MG63 (cell line): Measurements from ENCODE around the gene DEPDC1. TPM values are rescaled to one million over a fixed set of nuclear protein-coding genes. Genes with fewer than 3 reads are reported as not detected.
A peak's percentile ranks its signal among the peaks of the same experiment; 100 is the strongest.

ENCODE experiments used
- DNase-seq: peaks from one replicate; pipeline ENCODE4 v3.0.0-alpha.2; 2020
- H3K27me3 ChIP-seq: fragments of 250-450 bp; sonication (Bioruptor Pico); 2 replicates; pipeline ENCODE4 v1.5.1; 2020; ENCODE audit warnings: mild to moderate bottlenecking, moderate library complexity
- H3K36me3 ChIP-seq: fragments of 250-450 bp; sonication (Bioruptor Pico); 2 replicates; pipeline ENCODE4 v1.5.1; 2020; ENCODE audit warnings: mild to moderate bottlenecking, moderate library complexity
- H3K4me3 ChIP-seq: fragments of 250-450 bp; sonication (Bioruptor Pico); 2 replicates; pipeline ENCODE4 v1.5.1; 2020; ENCODE audit warnings: mild to moderate bottlenecking, moderate library complexity
- H3K9me3 ChIP-seq: fragments of 250-450 bp; sonication (Bioruptor Pico); 2 replicates; pipeline ENCODE4 v1.5.1; 2020; ENCODE audit warnings: mild to moderate bottlenecking, moderate library complexity
- total RNA-seq: library from RNA; depleted of rRNA; stranded (reverse); fragments of >200 nt; shearing (Covaris generic); gene quantifications from 2 replicates; pipeline ENCODE4 v1.2.3, GENCODE V29; 2014; ENCODE audit warnings: low replicate concordance; rRNA removed

Gene DEPDC1
- total RNA-seq, 1 experiment from 2014 or later, result 36.5 TPM

- Histone ChIP-seq H3K4me3 (no peak overlapping the region), H3K36me3 (no peaks in the 10 kb centered on the region), H3K27me3 (no peaks in the 10 kb centered on the region), H3K9me3 (no peaks in the 10 kb centered on the region)
- DNase-seq, result no peak
These were observed 51.2 kb downstream of the DEPDC1 start for GRCh38 chr1:68445709-68446108.

GRCh38 chr1:68442822-68443556 is 53.9 kb downstream of the DEPDC1 start:
- no peaks in the 10 kb centered on the region for H3K9me3 ChIP-seq
- peak; percentile 76 for DNase-seq
- no peaks in the 10 kb centered on the region for H3K36me3 ChIP-seq
- no peaks in the 10 kb centered on the region for H3K27me3 ChIP-seq
- H3K4me3 ChIP-seq, result no peak overlapping the region

- Histone ChIP-seq H3K4me3 (no peak overlapping the region), H3K36me3 (no peaks in the 10 kb centered on the region), H3K27me3 (no peaks in the 10 kb centered on the region), H3K9me3 (no peaks in the 10 kb centered on the region)
- no peak for DNase-seq
These were observed 54.9 kb downstream of the DEPDC1 start for GRCh38 chr1:68442006-68442405.

- Histone ChIP-seq H3K27me3 (no peaks in the 10 kb centered on the region), H3K4me3 (no peak overlapping the region), H3K36me3 (no peaks in the 10 kb centered on the region), H3K9me3 (no peaks in the 10 kb centered on the region)
- DNase-seq, result no peak
These were observed 58.6 kb downstream of the DEPDC1 start for GRCh38 chr1:68438310-68438709.

GRCh38 chr1:68433395-68433794 is 63.5 kb downstream of the DEPDC1 start:
- Histone ChIP-seq H3K36me3 (no peaks in the 10 kb centered on the region), H3K4me3 (no peak overlapping the region), H3K9me3 (no peaks in the 10 kb centered on the region), H3K27me3 (no peaks in the 10 kb centered on the region)
- DNase-seq, result no peak

GRCh38 chr1:68431076-68431475 is 65.8 kb downstream of the DEPDC1 start:
- H3K27me3 ChIP-seq, result no peaks in the 10 kb centered on the region
- H3K9me3 ChIP-seq, result no peaks in the 10 kb centered on the region
- H3K36me3 ChIP-seq, result no peaks in the 10 kb centered on the region
- H3K4me3 ChIP-seq, result no peak overlapping the region
- no peak for DNase-seq

- Histone ChIP-seq H3K9me3 (no peaks in the 10 kb centered on the region), H3K36me3 (no peaks in the 10 kb centered on the region), H3K4me3 (no peak overlapping the region), H3K27me3 (no peaks in the 10 kb centered on the region)
- no peak for DNase-seq
These were observed 67.6 kb downstream of the DEPDC1 start for GRCh38 chr1:68429233-68429808.

- Histone ChIP-seq H3K4me3 (no peak overlapping the region), H3K9me3 (no peaks in the 10 kb centered on the region), H3K27me3 (no peaks in the 10 kb centered on the region), H3K36me3 (no peaks in the 10 kb centered on the region)
- DNase-seq, result no peak
These were observed 70.3 kb downstream of the DEPDC1 start for GRCh38 chr1:68426594-68426993.

Other genes starting within 250 kb of the DEPDC1 start
- gene RPE65, start 47.1 kb downstream of the DEPDC1 start, total RNA-seq, result not detected in 2 replicates